ENCODE data around the gene IL23A. TPM values are rescaled to one million over a fixed set of nuclear protein-coding genes. Genes with fewer than 3 reads are reported as not detected.
"Not testable (repeated sequence)": the region's sequence is repeated elsewhere in the genome, so short reads cannot be mapped to it uniquely, and the experiment has no call there.

Gene IL23A
- total RNA-seq, 1 donor from 2014 or later, result not detected

DNA sequence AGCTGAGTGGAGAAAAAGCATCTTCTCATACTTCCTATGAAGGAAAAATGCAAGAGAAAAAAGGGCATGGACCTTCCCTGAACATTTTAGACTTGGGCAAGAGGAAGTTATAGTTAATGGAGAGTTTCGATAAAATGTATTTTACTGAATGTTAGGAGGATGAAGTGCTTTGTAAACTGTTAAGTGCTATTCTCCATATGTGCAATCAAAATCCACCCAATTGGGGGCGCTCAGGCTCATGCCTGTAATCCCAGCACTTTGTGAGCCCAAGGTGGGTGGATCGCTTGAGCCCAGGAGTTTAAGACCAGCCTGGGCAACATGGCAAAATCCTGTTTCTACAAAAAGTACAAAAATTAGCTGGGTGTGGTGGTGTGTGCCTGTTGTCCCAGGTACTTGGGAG is 21.0 kb upstream of the IL23A start:
- TF ChIP-seq, protein P1, sequence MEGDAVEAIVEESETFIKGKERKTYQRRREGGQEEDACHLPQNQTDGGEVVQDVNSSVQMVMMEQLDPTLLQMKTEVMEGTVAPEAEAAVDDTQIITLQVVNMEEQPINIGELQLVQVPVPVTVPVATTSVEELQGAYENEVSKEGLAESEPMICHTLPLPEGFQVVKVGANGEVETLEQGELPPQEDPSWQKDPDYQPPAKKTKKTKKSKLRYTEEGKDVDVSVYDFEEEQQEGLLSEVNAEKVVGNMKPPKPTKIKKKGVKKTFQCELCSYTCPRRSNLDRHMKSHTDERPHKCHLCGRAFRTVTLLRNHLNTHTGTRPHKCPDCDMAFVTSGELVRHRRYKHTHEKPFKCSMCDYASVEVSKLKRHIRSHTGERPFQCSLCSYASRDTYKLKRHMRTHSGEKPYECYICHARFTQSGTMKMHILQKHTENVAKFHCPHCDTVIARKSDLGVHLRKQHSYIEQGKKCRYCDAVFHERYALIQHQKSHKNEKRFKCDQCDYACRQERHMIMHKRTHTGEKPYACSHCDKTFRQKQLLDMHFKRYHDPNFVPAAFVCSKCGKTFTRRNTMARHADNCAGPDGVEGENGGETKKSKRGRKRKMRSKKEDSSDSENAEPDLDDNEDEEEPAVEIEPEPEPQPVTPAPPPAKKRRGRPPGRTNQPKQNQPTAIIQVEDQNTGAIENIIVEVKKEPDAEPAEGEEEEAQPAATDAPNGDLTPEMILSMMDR (IDR thresholded peaks at IDR 0.05; ENCODE audit: borderline replicate concordance), result no peak

DNA sequence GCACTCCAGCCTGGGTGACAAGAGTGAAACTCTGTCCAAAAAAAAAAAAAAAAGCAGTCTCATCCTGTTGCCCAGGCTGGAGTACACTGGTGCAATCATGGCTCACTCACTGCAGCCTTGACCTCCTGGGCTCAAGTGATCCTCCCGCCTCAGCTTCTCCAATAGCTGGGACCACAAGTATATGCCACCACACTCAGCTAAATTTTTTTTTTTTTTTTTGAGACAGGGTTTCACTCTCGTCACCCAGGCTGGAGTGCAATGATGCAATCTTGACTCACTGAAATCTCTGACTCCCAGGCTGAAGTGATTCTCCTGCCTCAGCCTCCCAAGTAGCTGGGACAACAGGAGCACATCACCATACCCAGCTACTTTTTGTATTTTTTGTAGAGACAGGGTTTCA is 17.7 kb upstream of the IL23A start:
- no peak overlapping the region for H3K27ac ChIP-seq (replicated peaks)
- TF ChIP-seq, protein P1 (IDR thresholded peaks at IDR 0.05; ENCODE audit: borderline replicate concordance), result no peak
- no peaks in the 10 kb centered on the region for H3K27me3 ChIP-seq (ENCODE audit: low read depth)
- no peaks in the 10 kb centered on the region for H3K9me3 ChIP-seq (replicated peaks)
- intact Hi-C loops (cut with micrococcal nuclease), result no loop called here
- DNase-seq, result no peak
- peaks cover 84% of the 10 kb centered on the region for H3K36me3 ChIP-seq
- H3K4me3 ChIP-seq, result no peak overlapping the region
- peaks cover 7% of the 10 kb centered on the region for H3K4me1 ChIP-seq

More for the DNA sequence above, 21.0 kb upstream of the IL23A start:
- H3K4me3 ChIP-seq, result no peak overlapping the region
- no peaks in the 10 kb centered on the region for H3K9me3 ChIP-seq (replicated peaks)
- DNase-seq, result no peak
- no peak overlapping the region for H3K27ac ChIP-seq (replicated peaks)
- peaks cover 66% of the 10 kb centered on the region for H3K36me3 ChIP-seq
- intact Hi-C loops (cut with micrococcal nuclease), result no loop called here
- H3K4me1 ChIP-seq, result peaks cover 23% of the 10 kb centered on the region
- H3K27me3 ChIP-seq (ENCODE audit: low read depth), result no peaks in the 10 kb centered on the region

DNA sequence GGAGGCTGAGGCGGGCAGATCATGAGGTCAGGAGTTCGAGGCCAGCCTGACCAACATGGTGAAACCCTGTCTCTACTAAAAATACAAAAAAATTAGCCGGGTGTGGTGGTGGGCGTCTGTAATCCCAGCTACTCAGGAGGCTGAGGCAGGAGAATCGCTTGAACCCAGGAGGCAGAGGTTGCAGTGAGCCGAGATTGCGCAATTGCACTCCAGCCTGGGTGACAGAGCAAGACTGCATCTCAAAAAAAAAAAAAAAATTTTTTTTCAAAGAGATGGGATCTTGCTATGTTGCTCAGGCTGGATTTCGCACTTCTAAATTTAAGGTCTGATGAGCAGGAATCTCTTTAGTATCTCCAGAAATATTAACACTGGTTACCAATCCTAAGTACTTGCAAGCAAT is 17.1 kb upstream of the IL23A start:
- H3K9me3 ChIP-seq (replicated peaks); intact Hi-C loops (cut with micrococcal nuclease); H3K27me3 ChIP-seq (ENCODE audit: low read depth); H3K4me1 ChIP-seq; H3K4me3 ChIP-seq; DNase-seq; H3K27ac ChIP-seq (replicated peaks): not testable (repeated sequence)
- H3K36me3 ChIP-seq, result peaks cover 90% of the 10 kb centered on the region

DNA sequence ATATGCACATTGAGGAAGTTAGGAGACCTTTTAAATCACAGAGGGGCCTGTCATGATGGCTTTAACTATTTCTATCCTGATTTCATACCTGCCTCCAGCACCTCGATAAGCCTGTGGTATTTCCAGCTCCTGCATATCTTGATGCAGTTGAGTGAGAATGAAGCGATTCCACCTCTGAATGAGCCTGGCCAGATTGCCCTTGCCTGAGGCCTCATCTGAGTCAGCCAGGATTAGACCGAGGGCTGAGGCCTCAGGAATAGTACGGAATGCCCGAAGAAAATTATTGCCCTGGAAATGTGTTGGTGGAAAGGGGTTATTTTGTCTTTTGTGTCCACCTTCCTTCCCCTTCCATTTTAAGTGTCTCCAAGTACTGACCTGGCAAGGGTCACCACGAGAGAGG is 14.5 kb upstream of the IL23A start:
- H3K27ac ChIP-seq (replicated peaks), result no peak overlapping the region
- intact Hi-C loops (cut with micrococcal nuclease), result no loop called here
- H3K36me3 ChIP-seq, result peaks cover 96% of the 10 kb centered on the region
- no peaks in the 10 kb centered on the region for H3K27me3 ChIP-seq (ENCODE audit: low read depth)
- H3K4me1 ChIP-seq, result peaks cover 9% of the 10 kb centered on the region
- no peak for DNase-seq
- TF ChIP-seq, protein P1 (IDR thresholded peaks at IDR 0.05; ENCODE audit: borderline replicate concordance), result no peak
- H3K9me3 ChIP-seq (replicated peaks), result no peaks in the 10 kb centered on the region
- H3K4me3 ChIP-seq, result no peak overlapping the region

DNA sequence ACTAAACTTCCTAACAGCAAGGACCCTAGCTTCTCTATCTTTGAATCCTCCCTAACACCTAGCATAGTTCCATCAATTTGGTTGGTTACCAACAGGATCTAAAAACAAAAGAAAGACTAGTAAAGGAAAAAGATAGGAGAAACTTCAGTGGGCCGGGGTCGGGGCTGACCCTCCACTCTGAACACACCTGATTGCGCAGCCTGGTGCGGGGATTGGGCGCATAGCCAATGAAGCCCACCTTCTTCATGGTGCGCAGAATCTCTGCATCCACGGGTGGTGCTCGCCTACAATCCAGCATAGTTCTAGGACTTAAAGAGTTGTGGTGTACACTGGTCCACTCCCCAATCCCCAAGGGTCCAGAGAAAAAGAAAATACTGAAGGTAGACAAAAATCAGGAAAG is 12.6 kb upstream of the IL23A start:
- H3K4me1 ChIP-seq, result peaks cover 9% of the 10 kb centered on the region
- no peak for DNase-seq
- H3K4me3 ChIP-seq, result no peak overlapping the region
- peaks cover 77% of the 10 kb centered on the region for H3K36me3 ChIP-seq
- no peaks in the 10 kb centered on the region for H3K9me3 ChIP-seq (replicated peaks)
- intact Hi-C loops (cut with micrococcal nuclease), result no loop called here
- TF ChIP-seq, protein P1 (IDR thresholded peaks at IDR 0.05; ENCODE audit: borderline replicate concordance), result no peak
- H3K27ac ChIP-seq (replicated peaks), result no peak overlapping the region
- H3K27me3 ChIP-seq (ENCODE audit: low read depth), result no peaks in the 10 kb centered on the region

DNA sequence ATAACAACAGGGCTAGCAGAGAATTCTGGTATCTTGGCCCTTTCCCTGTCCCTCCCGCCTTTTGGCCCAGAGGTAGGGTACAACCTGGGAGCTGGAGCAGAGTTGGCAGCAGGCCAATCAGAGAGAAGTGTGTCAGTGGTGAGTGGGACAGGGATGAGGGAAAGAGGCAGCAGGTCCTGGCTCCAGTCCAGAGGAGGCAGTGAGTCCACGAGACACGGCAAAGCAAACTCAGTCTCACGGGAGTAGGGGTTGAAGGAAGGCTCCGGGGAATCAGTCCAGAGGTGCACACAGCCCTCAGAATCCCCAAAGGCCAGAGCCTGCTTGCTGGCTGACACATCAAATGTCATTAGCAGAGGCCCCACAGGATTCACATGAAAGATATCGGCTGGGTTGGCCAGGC is 12.2 kb upstream of the IL23A start:
- Histone ChIP-seq H3K27ac (replicated peaks) (no peak overlapping the region), H3K4me3 (no peak overlapping the region), H3K36me3 (peaks cover 73% of the 10 kb centered on the region), H3K9me3 (replicated peaks) (no peaks in the 10 kb centered on the region), H3K4me1 (peaks cover 9% of the 10 kb centered on the region), H3K27me3 (ENCODE audit: low read depth) (no peaks in the 10 kb centered on the region)
- DNase-seq, result no peak
- intact Hi-C loops (cut with micrococcal nuclease), result no loop called here
- TF ChIP-seq, protein P1 (IDR thresholded peaks at IDR 0.05; ENCODE audit: borderline replicate concordance), result no peak

All from left ventricle myocardium inferior (tissue), 1 donor.